H4 (cell line): Measurements from ENCODE around the gene ZNF710. TPM values are rescaled to one million over a fixed set of nuclear protein-coding genes. Genes with fewer than 3 reads are reported as not detected.

Experiments
- DNase-seq: peaks from one replicate; pipeline ENCODE4 v3.0.0-alpha.2; 2015; ENCODE audit warnings: low spot score
- total RNA-seq: library from RNA; depleted of rRNA; stranded (reverse); fragments of >200 nt; shearing (Covaris generic); gene quantifications from 2 replicates; pipeline ENCODE4 v1.2.3, GENCODE V29; 2014

Gene ZNF710
- total RNA-seq, 1 experiment from 2014 or later, result 4.7 TPM

GRCh38 chr15:90039996-90040395 lies 38.9 kb downstream of the ZNF710 start:
- no peak for DNase-seq

GRCh38 chr15:90040618-90041017 lies 39.5 kb downstream of the ZNF710 start:
- no peak for DNase-seq

- DNase-seq, result no peak
These were observed 41.2 kb downstream of the ZNF710 start for GRCh38 chr15:90042356-90042755.

DNA sequence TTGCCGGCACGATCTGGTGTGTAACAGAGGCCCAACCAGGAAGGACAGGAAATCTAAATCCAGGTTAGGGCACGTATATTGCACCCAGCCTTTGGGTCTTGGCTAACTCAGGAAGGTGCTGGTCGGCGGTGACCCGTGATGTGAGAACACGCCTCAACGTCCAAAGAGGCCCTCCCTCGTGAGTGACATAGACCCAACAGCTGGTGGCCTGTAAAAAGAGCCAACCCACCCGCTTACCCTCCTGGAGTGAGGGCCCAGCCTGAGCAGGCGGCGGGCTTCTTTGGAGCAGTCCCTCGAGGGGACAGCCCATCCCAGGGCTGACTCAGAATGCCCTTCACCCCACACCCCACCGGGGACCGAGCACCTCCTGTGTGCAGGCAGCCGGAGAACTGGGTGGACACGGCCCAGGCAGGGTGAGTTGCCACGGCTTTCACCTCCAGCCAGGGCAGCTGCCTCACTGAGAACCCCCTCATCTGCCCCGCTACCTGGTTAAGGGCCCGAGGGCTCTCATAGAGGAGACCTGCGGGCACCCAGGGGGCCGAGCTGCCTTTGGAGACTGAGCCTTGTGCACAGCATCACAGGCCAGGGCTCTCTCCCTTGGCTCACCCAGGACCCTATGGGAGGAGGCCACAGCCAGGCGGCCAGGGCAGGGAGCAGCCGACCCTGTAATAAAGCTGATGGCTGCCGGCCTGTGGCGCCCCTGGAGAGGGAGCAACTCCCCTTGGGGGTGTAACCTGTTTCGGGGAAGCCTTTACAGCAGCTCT lies 41.8 kb downstream of the ZNF710 start:
- DNase-seq, result no peak

GRCh38 chr15:90043530-90044010 lies 42.4 kb downstream of the ZNF710 start:
- DNase-seq, result no peak

- DNase-seq, result no peak
These were observed 43.1 kb downstream of the ZNF710 start for GRCh38 chr15:90044191-90044590.

DNA sequence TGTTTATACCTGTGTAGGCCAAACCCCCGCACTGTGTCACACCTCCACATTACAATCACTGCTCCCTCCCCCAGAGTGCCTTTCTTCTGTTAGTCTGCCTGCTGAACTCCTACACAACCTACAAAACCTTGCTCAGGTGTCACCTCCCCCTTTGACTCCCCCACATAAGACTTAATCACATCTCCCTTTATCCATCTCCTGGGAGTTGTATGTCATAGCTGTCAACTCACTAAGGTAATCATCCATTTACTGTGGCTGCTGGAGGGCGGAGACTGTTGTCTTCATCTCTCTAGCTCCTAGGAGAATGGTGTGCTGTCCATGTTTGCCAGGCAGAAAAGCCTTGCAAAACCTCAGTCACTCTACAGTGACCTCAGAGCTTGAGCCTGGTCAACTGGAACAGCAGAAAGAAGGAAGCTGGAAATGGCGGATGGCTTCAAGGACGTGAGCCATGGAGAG lies 43.8 kb downstream of the ZNF710 start:
- DNase-seq, result no peak

GRCh38 chr15:90046289-90046688 lies 45.2 kb downstream of the ZNF710 start:
- DNase-seq, result no peak

- DNase-seq, result no peak
These were observed 45.8 kb downstream of the ZNF710 start for GRCh38 chr15:90046911-90047392.

- no peak for DNase-seq
These were observed 46.9 kb downstream of the ZNF710 start for GRCh38 chr15:90047956-90048575.

DNA sequence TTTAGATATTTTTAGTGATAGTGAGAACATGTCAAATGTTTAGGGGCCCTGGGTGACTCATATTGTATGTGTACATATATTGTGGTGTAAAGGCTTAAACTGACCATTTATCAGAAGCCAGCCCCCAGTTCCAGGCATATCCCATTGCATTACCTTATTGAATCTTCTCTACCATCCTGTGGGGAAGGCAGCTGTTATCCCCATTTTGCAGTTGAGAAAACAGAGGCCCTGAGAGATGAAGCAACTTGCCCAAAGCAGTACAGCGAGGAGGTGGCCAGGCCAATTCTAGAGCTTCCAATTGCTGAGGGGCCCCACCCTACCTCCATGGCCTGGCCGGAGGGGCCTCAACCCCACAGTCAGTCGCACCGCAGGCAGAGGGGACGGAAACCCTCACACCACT lies 47.9 kb downstream of the ZNF710 start:
- no peak for DNase-seq

- no peak for DNase-seq
These were observed 48.8 kb downstream of the ZNF710 start for GRCh38 chr15:90049666-90050604.

DNA sequence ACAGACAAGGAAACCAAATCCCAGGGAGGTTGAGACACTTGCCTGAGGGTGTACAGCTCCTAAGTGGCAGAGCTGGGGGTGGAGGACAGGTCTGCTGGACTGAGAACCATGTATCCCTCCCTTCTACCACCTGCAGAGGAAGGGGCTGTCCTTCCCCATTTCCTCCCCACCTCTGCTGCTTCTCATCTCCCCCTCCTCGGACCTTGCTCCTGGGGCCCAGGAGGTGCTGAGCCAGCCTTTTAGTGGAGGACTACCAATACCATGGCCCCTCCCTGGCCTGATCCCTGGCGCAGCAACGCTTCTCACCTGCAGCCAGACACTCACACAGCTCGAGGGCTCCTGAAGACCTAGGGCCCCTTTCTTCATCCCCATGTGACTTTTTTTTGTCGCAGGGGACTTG lies 50.8 kb downstream of the ZNF710 start:
- no peak for DNase-seq

DNA sequence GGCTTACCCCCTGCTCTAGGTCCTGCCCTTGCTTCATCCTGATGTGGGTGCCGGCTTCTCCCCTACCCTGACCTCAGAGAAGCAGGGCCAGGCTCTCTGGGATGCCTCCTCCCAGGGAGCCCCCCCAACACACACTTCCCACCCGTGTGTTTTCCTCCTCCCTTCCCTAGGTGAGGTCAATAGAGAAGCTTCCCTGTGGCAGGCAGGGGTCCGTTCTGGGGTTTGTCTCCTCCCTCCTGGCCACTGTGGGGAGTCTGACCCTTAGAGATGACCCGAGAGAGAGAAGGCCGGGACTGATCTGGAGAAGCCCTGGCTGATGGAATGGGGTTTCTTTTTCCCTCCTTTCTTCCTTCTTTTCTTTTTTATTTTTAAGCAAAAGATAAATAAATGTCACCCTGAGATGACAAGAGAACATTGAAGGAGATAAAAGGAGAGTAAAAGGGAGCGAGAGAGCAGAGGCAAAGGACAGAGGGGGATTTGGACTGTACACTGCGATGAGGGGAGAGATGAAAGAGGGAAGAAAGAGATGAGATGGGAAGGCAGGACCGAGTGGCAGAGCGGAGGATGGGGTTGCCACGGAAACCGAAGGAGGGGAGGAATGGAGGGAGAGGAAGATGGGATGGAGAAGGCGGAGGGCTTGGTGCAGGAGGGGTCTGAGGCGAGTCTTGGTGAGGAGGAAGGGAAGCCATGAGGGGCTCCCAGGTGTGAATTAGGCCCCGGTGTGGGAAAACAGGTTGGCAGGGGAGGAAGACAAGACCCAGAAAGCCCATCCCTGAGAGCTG lies 52.8 kb downstream of the ZNF710 start:
- no peak for DNase-seq

GRCh38 chr15:90054618-90055097 lies 53.5 kb downstream of the ZNF710 start:
- DNase-seq, result no peak

GRCh38 chr15:90055182-90055581 lies 54.1 kb downstream of the ZNF710 start:
- no peak for DNase-seq

- DNase-seq, result no peak
These were observed 55.4 kb downstream of the ZNF710 start for GRCh38 chr15:90056529-90056928.

DNA sequence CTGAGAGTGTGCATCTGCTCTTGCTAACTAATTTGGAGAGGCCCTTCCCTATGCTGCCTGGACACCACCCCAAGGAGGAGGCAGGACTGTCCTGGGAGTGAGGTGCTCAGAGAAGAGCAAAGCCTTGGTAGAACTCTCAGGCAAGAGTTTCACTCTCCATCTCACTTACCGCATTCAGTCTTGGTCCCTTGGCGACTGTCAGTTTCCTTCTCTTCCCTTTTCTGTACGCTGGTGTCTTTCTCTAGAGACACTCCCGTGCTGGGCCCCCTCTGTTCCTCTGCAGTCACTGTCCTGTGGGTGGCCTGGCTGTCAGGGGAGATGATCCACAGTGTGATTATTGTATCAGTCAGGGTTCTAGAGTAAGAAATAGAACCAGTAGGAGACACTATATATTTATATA lies 57.2 kb downstream of the ZNF710 start:
- DNase-seq, result no peak

GRCh38 chr15:90058775-90059174 lies 57.7 kb downstream of the ZNF710 start:
- no peak for DNase-seq

DNA sequence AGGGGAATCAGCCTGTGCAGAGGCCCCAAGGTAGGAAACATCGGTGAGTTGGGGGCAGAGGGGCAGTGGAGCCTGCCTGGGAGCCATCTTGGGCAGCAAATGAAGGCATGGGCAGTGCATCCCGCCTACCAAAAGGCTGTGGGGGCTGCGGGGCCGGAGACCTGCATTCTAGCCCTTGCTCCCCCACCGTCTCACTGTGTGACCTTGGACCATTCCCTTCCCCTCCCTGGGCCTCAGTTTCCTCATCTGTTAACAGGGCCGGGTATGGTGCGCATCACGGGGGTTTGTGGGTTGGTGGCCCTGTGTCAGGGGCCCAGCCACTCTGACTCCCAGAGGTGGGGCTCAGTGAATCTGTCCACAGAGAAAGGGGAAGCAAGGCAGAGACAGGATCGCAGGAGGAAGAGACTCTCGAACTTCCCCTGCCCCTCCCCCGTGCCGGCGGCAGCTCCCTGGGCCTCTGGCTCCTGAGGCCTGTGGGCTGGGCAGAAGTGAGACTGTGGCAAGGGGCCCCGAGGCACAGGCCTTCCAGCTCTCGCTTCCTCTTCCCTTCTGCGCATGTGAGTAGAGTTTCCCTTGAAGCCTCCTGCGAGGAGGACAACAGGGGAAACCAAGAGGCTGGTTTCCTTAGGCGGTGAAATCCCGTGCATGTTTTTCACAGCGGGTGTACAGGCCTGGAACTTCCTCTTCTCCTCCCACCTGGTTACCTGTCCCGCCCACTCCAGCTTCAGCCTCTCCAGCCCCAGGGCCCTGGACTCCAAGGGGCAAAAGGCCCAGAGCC lies 58.3 kb downstream of the ZNF710 start:
- no peak for DNase-seq
